ENCODE results near the gene PHYKPL. TPM values are rescaled to one million over a fixed set of nuclear protein-coding genes. Genes with fewer than 3 reads are reported as not detected.

Gene PHYKPL
- total RNA-seq: 89.3 TPM

- peak in 1 of 2 donors; percentile 84 for DNase-seq (ENCODE audit: low spot score in 2 of 2)
- intact Hi-C loops (cut with DNase I): loop anchor here (1.0 to 5.0 kb wide), 3 partner anchors 27 to 1500 kb away; partner anchors contain the start of gene MAML1
- no peaks in the 10 kb centered on the region for H3K9me3 ChIP-seq
- H3K27me3 ChIP-seq: no peaks in the 10 kb centered on the region
- peak within 1 kb of the TSS; percentile 81 to 87 for H3K4me3 ChIP-seq
- H3K4me1 ChIP-seq: peaks cover 10 to 18% of the 10 kb centered on the region in 2 donors
- TF ChIP-seq, protein P1, sequence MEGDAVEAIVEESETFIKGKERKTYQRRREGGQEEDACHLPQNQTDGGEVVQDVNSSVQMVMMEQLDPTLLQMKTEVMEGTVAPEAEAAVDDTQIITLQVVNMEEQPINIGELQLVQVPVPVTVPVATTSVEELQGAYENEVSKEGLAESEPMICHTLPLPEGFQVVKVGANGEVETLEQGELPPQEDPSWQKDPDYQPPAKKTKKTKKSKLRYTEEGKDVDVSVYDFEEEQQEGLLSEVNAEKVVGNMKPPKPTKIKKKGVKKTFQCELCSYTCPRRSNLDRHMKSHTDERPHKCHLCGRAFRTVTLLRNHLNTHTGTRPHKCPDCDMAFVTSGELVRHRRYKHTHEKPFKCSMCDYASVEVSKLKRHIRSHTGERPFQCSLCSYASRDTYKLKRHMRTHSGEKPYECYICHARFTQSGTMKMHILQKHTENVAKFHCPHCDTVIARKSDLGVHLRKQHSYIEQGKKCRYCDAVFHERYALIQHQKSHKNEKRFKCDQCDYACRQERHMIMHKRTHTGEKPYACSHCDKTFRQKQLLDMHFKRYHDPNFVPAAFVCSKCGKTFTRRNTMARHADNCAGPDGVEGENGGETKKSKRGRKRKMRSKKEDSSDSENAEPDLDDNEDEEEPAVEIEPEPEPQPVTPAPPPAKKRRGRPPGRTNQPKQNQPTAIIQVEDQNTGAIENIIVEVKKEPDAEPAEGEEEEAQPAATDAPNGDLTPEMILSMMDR (IDR thresholded peaks at IDR 0.05): peak in 1 of 3 experiments; percentile 10
- H3K27ac ChIP-seq: peak within 1 kb of the TSS; percentile 97
- peaks cover 16 to 30% of the 10 kb centered on the region in 2 donors for H3K36me3 ChIP-seq
These were observed at the start of gene PHYKPL for GRCh38 chr5:178232124-178232919. PHYKPL (minus strand) TSS chr5:178232802; CDS start chr5:178232550, 252 bp downstream.

DNA sequence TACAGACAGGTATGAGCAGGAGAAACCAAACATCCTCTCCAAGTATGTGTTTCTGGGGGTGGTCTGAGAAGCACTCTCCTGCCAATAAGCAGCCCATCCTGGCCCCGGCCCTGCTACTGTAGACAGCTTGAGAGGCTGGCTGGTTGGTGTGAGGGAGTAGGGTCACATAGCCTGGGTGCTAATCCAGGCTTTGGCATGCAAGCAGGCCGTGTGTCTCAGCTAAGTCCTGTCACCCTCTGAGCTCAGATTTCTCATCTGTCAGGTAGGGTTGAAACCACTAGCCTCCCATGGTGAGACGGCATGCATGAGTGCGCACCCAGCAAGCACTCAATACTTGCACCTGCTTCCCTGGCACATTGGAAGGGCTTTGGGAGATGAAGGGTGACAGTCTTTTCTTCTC lies 49.8 kb upstream of the PHYKPL start:
- H3K27me3 ChIP-seq: no peaks in the 10 kb centered on the region
- no peak for DNase-seq (ENCODE audit: low spot score in 2 of 2)
- no peaks in the 10 kb centered on the region for H3K4me1 ChIP-seq
- intact Hi-C loops (cut with DNase I): loop anchor here (5.0 kb wide), 1 partner anchor 270 kb away; no protein-coding TSS in a partner anchor
- H3K27ac ChIP-seq: no peak overlapping the region
- TF ChIP-seq, protein P1 (IDR thresholded peaks at IDR 0.05): no peak
- H3K36me3 ChIP-seq: no peaks in the 10 kb centered on the region
- H3K4me3 ChIP-seq: no peak overlapping the region
- peaks cover 0 to 5% of the 10 kb centered on the region in 2 donors for H3K9me3 ChIP-seq

- Histone ChIP-seq H3K4me3 (no peak overlapping the region), H3K4me1 (no peaks in the 10 kb centered on the region), H3K9me3 (peaks cover 0 to 5% of the 10 kb centered on the region in 2 donors), H3K27me3 (no peaks in the 10 kb centered on the region), H3K36me3 (no peaks in the 10 kb centered on the region), H3K27ac (no peak overlapping the region)
- no peak for DNase-seq (ENCODE audit: low spot score in 2 of 2)
- intact Hi-C loops (cut with DNase I): loop anchor here (5.0 kb wide), 1 partner anchor 271 kb away; no protein-coding TSS in a partner anchor
- TF ChIP-seq, protein P1 (IDR thresholded peaks at IDR 0.05): no peak
These were observed 48.7 kb upstream of the PHYKPL start for GRCh38 chr5:178281331-178281730.

DNA sequence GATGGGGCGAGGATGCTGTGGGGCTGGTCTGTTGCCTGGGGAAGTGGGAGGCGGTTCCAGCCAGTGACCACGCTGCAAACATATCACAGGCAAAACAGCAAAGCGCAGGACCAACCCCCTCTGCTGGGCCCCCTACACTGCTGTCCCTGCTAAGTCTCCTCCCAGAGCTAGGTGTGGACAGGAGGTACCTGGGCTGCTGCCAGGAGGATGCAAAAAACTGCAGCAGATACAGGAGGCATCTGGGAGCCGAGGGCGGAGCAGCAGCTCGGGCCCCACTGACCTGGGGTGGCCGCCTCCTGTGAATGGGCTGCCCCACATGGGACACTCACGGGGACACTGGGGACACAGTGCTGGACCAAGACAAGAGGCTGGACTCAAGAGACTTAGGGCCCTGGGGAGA lies 48.0 kb upstream of the PHYKPL start:
- Histone ChIP-seq H3K27ac (no peak overlapping the region), H3K27me3 (no peaks in the 10 kb centered on the region), H3K4me3 (no peak overlapping the region), H3K9me3 (peaks cover 0 to 5% of the 10 kb centered on the region in 2 donors), H3K4me1 (no peaks in the 10 kb centered on the region), H3K36me3 (no peaks in the 10 kb centered on the region)
- TF ChIP-seq, protein P1 (IDR thresholded peaks at IDR 0.05): no peak
- intact Hi-C loops (cut with DNase I): loop anchor here (1.0 to 5.0 kb wide), 2 partner anchors 272 to 310 kb away; partner anchors contain the start of gene COL23A1
- no peak for DNase-seq (ENCODE audit: low spot score in 2 of 2)

GRCh38 chr5:178279723-178280438 lies 47.3 kb upstream of the PHYKPL start:
- peaks cover 0 to 5% of the 10 kb centered on the region in 2 donors for H3K9me3 ChIP-seq
- H3K4me1 ChIP-seq: no peaks in the 10 kb centered on the region
- no peaks in the 10 kb centered on the region for H3K36me3 ChIP-seq
- TF ChIP-seq, protein P1 (IDR thresholded peaks at IDR 0.05): peak; percentile 80 to 95 (median 90)
- H3K4me3 ChIP-seq: no peak overlapping the region
- intact Hi-C loops (cut with DNase I): loop anchor here (1.0 to 5.0 kb wide), 2 partner anchors 272 to 310 kb away; partner anchors contain the start of gene COL23A1
- peak in 1 of 2 donors; percentile 88 for DNase-seq (ENCODE audit: low spot score in 2 of 2)
- no peaks in the 10 kb centered on the region for H3K27me3 ChIP-seq
- no peak overlapping the region for H3K27ac ChIP-seq
